ENCODE results near the gene PAX8. TPM values are rescaled to one million over a fixed set of nuclear protein-coding genes. Genes with fewer than 3 reads are reported as not detected.

Gene PAX8
- total RNA-seq, 1 donor from 2014 or later = 0.30 TPM

GRCh38 chr2:113236367-113237159 lies 42.2 kb downstream of the PAX8 start:
- DNase-seq = no peak

- peak; percentile 14 for DNase-seq
Observed at GRCh38 chr2:113235347-113236226, 43.1 kb downstream of the PAX8 start.

DNA sequence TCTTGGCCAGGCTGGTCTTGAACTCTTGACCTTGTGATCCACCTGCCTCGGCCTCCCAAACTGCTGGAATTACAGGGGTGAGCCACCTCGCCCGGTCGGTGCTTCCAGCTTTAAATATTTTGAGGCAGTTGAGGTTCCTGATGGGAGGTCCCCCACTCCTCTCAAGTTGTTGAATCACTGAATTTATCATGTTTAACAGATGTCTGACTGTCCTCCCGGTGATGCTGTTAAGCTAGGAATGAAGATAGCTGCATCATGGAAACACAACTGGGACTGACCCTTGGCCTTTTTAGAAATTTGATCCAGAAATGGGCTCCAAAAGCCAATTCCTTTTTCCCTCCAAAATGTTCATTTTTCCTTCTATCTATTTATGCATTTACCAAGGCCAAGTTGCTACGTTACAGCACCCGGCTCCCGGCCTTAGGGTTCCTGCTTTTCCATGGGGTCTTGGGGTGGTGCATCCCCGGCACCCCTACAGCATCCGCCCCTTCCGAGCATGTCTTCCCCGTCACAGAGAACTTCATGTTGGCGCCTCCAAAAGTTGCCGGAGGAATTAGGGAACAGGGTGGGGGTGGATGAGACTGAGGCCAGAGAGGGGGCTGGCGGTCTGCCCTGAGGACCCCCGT lies 43.9 kb downstream of the PAX8 start:
- no peak for DNase-seq

- DNase-seq = no peak
Observed at GRCh38 chr2:113233593-113234550, 44.8 kb downstream of the PAX8 start.

DNA sequence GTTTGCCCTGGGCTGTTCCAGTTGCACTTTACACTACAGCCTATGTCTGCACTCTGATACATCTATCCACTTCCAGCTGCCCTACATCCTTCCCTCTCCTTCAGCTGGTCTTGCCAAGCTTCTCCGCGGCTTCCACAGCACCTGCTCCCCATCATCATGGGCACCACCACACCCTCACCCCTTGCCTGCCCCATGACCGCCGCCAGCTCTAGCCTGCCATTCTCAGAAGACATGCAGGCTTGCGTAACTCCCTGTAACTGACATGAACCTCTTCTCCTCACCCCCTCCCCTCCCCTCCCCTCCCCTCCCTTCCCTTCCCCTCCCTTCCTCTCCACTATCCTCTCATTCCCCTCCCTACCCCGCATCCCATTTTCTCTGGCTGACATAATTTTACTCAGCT lies 46.0 kb downstream of the PAX8 start:
- DNase-seq = no peak

DNA sequence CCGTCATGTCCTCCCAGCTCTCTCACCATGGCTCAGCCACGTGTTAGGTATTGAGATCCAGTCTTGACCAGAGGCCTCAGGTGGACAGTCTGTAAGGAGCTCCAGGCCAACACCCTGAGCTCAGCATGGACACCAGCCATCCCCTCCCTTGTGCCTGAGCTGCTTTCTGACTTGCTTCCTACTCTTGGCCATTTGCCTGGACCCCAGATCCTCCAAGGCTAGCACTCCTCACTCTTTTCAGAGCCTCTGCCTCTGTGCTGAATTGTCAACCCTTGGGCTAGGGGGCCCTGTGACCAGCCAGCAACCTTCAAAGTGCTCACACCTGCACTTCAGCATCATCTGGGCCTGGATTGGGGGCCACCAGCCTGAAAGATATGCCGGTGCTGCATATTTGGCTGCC lies 46.6 kb downstream of the PAX8 start:
- no peak for DNase-seq

DNA sequence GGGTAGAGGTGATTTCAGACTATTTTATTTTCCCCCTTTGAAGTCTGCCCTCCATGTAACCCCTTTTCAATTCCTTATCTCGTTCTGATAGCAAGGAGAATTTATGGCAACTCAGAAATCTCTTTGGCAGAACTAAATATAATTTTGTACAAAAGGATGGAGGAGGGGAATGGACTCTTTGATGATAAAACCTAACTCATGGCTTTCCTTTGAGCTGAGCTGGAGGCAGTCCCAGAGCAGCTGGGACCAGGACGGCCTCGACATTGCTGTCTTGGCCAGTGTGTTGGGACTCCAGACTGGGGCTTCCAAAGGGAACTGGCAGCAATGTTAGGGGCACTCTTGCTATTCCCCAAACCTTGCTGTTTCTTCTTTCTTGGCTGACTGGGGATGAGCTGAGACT lies 47.7 kb downstream of the PAX8 start:
- DNase-seq = no peak

- DNase-seq = no peak
Observed at GRCh38 chr2:113230531-113230930, 48.2 kb downstream of the PAX8 start.

DNA sequence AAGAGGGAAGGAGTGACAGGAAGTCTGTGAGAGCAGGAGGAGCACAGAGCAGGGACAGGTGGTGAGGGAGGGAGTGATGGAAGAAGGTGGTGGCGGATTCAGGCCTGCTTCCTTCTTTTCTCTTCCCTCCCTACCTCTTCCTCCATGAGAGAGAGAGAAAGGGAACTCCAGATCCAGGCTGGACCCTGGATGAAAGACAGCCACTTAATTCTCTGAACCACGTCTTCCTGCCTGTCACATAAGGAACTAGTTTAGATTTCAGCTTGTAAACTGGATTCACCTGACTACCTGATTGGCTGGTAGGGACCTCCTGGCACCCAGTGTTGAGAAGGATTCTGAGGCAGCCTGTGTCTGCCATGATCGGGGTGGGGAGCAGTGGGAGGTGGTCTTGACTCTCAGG lies 48.9 kb downstream of the PAX8 start:
- no peak for DNase-seq

GRCh38 chr2:113228991-113229716 lies 49.6 kb downstream of the PAX8 start:
- DNase-seq = no peak

DNA sequence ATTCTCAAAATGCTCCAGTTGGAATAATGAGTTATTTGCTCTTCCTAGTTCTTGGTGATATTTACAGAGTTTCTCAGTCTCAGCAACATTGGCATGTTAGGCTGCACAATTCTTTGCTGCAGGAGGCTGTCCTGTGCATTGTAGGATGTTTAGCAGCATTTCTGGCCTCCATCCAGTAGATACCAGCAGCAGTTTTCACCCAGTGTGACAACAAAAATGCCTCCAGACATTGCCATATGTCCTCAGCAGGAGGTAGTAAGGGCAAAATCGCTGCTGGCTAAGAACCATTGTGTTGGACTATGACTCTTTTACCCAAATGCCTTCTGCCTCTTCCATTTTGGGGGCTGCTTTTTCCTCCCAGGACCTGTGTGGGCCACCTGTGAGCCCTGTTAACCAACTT lies 50.4 kb downstream of the PAX8 start:
- DNase-seq = no peak

DNA sequence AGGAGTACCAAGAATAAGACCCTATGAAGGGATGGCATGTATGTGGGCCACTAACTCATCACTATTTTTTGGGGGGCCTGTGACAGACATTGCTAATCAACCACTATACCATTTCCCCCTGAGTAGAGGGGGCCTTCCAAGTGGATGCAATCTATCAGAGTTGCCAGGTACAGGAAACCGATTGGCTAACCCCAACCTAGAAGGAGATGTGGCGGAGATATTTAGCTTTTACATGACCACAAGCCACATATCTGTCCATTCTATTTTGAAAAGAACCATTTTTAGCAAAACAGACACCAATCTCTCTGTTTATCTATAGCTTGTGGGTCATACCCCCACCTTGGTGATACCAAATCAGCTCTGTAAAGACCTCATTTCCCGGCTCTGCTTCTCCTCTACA lies 51.0 kb downstream of the PAX8 start:
- DNase-seq = no peak

- DNase-seq = no peak
Observed at GRCh38 chr2:113227290-113227689, 51.4 kb downstream of the PAX8 start.

- DNase-seq = no peak
Observed at GRCh38 chr2:113226462-113226861, 52.3 kb downstream of the PAX8 start.

GRCh38 chr2:113225263-113226259 lies 53.2 kb downstream of the PAX8 start:
- DNase-seq = no peak

DNA sequence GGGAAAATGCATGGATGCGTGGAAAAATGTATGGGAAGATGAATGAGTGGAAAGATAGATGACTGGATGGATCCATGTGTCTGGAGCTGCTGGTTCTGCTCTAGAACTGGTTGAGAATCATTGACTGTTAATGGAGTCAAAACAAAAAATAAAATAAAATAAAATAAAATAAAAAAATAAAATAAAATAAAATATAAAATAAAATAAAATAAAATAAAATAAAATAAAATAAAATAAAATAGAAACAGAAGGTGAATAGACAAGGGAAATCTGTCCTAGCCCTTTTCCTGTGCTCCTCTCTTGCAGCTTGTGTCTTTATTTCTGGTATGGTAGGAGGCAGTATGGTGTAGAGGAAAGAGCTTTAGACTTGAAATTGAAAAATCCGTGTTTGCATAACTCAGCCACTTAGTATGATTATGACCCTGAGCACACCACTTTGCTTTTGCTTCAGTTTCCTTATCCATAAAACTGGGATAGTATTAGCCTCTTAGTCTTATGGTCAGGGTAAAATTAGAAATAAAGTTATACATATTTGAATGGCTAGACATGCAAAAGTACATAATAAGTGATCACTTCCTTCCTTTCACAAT lies 54.0 kb downstream of the PAX8 start:
- no peak for DNase-seq

GRCh38 chr2:113223813-113224212 lies 54.9 kb downstream of the PAX8 start:
- no peak for DNase-seq

DNA sequence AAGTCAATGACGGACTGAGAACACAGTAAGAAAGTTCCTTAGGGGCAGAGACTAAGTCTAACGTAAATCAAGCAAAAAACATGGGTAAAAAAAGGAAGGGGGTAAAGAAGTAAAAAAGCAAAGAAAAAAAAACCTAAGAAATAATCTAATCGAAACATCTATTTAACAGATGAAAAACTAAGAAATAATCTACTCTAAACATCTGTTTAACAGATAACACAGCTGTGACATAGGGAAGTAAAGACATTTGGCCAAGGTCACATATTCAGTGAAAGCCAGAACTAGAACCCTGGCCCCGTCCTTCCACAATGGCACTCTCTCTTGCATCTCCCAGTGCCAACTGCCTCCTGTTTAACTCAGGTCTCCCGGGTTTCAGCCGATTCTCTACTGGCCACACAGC lies 56.9 kb downstream of the PAX8 start:
- no peak for DNase-seq

DNA sequence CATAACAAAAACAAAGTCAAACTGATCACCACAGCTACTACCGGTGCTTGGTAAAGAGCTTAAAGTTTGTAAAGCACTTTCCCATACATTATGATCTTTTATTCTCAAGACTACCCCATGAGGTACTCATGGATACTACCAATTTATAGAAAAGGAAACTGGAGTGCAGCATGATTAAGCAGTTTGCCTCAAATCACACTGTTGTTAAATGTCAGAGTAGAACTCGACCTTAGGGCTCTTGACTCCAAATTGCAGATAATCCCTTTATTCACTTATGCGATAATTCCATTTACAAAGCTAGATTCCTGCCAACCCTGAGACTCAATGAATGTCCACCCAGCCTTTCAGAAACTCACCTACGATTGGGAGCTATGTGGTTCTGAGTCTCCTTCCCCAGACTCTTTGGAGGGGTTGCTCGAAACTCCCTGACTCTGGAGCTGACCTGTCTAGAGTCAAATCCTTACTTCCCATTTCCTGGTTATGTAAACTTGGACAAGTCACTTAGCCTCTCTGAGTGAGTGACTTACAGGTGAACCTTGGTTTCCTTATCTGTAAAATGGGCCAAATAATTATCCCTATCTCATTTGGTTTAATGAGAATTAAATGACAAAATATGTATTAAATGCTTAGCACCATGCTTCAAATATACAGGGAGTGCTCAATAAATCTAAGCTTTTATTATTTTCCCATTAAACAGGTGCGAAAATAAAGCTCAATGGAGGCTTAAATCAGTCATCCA lies 57.6 kb downstream of the PAX8 start:
- no peak for DNase-seq
